Measurements from ENCODE around the gene CCDC34. TPM values are rescaled to one million over a fixed set of nuclear protein-coding genes. Genes with fewer than 3 reads are reported as not detected.

Gene CCDC34
- total and polyA plus RNA-seq, 12 donors: 2.5 to 16.6 (median 5.4) TPM

DNA sequence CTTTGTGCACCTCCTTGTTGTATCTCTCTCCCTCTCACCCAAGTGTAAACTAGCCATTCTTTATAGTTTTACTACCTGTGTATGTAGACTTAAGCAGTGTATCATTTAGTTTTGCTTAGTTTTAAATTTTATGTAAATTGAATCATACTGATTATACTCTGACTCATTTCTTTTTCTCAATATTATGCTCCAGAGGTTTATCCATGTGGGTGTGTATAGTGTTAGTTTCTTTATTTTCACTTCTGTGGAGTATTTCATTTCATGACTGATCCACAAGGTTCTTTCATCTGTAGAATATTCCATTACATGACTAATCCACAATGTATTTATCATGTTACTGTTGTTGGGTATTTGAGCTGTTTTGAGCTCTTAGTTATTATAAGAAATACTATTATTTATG is 62.0 kb downstream of the CCDC34 start:
- Histone ChIP-seq H3K4me1 (replicated peaks in 1 of 2) (no peaks in the 10 kb centered on the region), H3K27ac (no peak overlapping the region), H3K36me3 (replicated peaks in 1 of 2) (no peaks in the 10 kb centered on the region), H3K4me3 (no peak overlapping the region), H3K9me3 (replicated peaks in 1 of 3) (no peaks in the 10 kb centered on the region), H3K27me3 (no peaks in the 10 kb centered on the region)
- no peak for DNase-seq
- intact Hi-C loops (cut with DNase I): no loop called here
- TF ChIP-seq POLR2A (IDR thresholded peaks at IDR 0.05): no peak
- TF ChIP-seq, protein P1, sequence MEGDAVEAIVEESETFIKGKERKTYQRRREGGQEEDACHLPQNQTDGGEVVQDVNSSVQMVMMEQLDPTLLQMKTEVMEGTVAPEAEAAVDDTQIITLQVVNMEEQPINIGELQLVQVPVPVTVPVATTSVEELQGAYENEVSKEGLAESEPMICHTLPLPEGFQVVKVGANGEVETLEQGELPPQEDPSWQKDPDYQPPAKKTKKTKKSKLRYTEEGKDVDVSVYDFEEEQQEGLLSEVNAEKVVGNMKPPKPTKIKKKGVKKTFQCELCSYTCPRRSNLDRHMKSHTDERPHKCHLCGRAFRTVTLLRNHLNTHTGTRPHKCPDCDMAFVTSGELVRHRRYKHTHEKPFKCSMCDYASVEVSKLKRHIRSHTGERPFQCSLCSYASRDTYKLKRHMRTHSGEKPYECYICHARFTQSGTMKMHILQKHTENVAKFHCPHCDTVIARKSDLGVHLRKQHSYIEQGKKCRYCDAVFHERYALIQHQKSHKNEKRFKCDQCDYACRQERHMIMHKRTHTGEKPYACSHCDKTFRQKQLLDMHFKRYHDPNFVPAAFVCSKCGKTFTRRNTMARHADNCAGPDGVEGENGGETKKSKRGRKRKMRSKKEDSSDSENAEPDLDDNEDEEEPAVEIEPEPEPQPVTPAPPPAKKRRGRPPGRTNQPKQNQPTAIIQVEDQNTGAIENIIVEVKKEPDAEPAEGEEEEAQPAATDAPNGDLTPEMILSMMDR (IDR thresholded peaks at IDR 0.05): no peak

DNA sequence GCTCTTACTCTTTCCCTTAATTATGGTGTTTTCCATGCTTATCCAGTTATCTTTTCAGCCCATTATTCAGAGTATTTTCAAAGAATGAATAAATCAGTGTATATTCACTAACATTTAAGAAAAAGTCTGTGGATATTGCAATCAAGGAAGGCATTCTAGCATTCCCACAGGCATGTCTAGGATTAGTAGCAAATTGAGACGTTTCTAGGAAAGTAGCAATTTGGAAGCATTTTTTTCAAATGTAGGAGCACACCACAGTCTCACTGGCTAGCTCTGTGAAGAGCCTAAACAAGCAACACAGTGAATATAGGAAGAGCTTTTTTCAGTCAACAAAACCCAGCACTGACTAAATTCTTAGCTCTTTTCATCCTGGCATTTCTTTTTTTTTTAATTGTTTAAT is 65.4 kb downstream of the CCDC34 start:
- Histone ChIP-seq H3K4me3 (no peak overlapping the region), H3K4me1 (replicated peaks in 1 of 2) (no peaks in the 10 kb centered on the region), H3K9me3 (replicated peaks in 1 of 3) (no peaks in the 10 kb centered on the region), H3K27me3 (no peaks in the 10 kb centered on the region), H3K36me3 (replicated peaks in 1 of 2) (no peaks in the 10 kb centered on the region), H3K27ac (no peak overlapping the region)
- no peak for TF ChIP-seq POLR2A (IDR thresholded peaks at IDR 0.05)
- TF ChIP-seq, protein P1 (IDR thresholded peaks at IDR 0.05): no peak
- intact Hi-C loops (cut with DNase I): loop anchor here in 1 of 2 donors (5.0 kb wide), 1 partner anchor 190 kb away; no protein-coding TSS in a partner anchor
- DNase-seq: no peak
- WGBS, 4 donors: 36 to 59% (median 47%) methylated on average over 1 of the region's 1 CpG

DNA sequence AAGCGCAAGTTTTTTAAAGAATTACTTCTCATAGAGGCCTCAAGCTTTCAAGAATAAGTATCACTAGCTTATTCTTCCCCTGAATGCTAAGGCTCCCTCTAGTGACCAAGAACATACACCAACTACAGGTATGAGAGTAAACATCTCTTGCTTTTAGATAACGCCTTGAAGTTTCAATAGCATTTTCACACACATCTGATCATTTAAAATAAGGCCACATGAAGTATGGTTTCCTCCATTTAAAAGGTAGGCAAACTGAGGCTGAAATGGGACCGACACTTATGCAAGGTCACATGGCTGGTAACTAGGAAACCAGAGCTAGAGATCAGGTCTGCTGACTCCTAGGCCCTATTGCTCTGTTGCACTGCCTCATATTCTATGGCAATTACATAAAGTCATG is 66.5 kb downstream of the CCDC34 start:
- Histone ChIP-seq H3K27ac (no peak overlapping the region), H3K9me3 (replicated peaks in 1 of 3) (no peaks in the 10 kb centered on the region), H3K4me1 (replicated peaks in 1 of 2) (no peaks in the 10 kb centered on the region), H3K4me3 (no peak overlapping the region), H3K27me3 (no peaks in the 10 kb centered on the region), H3K36me3 (replicated peaks in 1 of 2) (no peaks in the 10 kb centered on the region)
- DNase-seq: peak in 2 of 7 donors; percentile 17 to 28
- intact Hi-C loops (cut with DNase I): loop anchor here in 1 of 2 donors (5.0 kb wide), 1 partner anchor 191 kb away; no protein-coding TSS in a partner anchor
- WGBS, 4 donors: 31 to 50% (median 40%) methylated on average over 3 of the region's 3 CpGs
- TF ChIP-seq, protein P1 (IDR thresholded peaks at IDR 0.05): peak; percentile 45 to 84 (median 74)
- no peak for TF ChIP-seq POLR2A (IDR thresholded peaks at IDR 0.05)

DNA sequence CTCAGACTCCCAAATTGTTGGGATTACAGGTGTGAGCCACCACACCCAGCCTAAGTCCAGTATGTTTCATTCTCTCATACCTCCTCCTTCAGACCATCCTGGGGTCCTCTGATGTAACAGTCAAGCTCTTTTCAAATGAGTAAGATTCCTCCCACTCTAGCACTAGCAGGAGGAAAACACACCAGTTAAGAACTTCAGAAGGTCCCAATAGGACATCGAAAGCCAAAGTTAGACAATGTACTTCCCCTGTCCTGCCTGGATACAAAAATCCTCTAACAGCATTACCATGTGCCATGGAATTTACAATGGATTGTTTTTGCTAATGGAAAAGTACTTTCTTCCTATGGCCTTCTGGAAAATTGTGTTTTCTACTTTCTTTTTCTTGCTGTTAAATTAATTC is 67.1 kb downstream of the CCDC34 start:
- no peaks in the 10 kb centered on the region for H3K36me3 ChIP-seq (replicated peaks in 1 of 2)
- no peak overlapping the region for H3K27ac ChIP-seq
- H3K9me3 ChIP-seq (replicated peaks in 1 of 3): no peaks in the 10 kb centered on the region
- intact Hi-C loops (cut with DNase I): loop anchor here in 1 of 2 donors (5.0 kb wide), 1 partner anchor 191 kb away; no protein-coding TSS in a partner anchor
- 77 to 96% (median 81%) methylated on average over 1 of the region's 1 CpG for WGBS, 4 donors
- H3K27me3 ChIP-seq: no peaks in the 10 kb centered on the region
- no peak for TF ChIP-seq POLR2A (IDR thresholded peaks at IDR 0.05)
- TF ChIP-seq, protein P1 (IDR thresholded peaks at IDR 0.05): no peak
- no peak overlapping the region for H3K4me3 ChIP-seq
- no peak for DNase-seq
- H3K4me1 ChIP-seq (replicated peaks in 1 of 2): no peaks in the 10 kb centered on the region
